ENCODE results near the gene RHOG. TPM values are rescaled to one million over a fixed set of nuclear protein-coding genes. Genes with fewer than 3 reads are reported as not detected.

Gene RHOG
- total RNA-seq, 2 donors from 2014 or later = 10.9 to 15.8 TPM

GRCh38 chr11:3837793-3838192, 3.0 kb downstream of the RHOG start:
- H3K36me3 ChIP-seq (replicated peaks in 1 of 2; ENCODE audit: insufficient read depth in 1 of 2, low read depth in 2 of 2) = no peaks in the 10 kb centered on the region
- H3K27me3 ChIP-seq = no peaks in the 10 kb centered on the region
- DNase-seq (peak in 2 of 4 donors; percentile 13 to 70), ATAC-seq (no peak)
- no peak overlapping the region for H3K4me3 ChIP-seq
- intact Hi-C loops (cut with DNase I) = no loop called here
- peak overlapping the region in 2 of 4 donors; percentile 12 to 96 for H3K27ac ChIP-seq
- H3K4me1 ChIP-seq = peaks cover 40% of the 10 kb centered on the region
- WGBS, 2 donors = 67 to 100% methylated on average over 1 of the region's 1 CpG
- no peaks in the 10 kb centered on the region for H3K9me3 ChIP-seq
- TF ChIP-seq, protein P1, sequence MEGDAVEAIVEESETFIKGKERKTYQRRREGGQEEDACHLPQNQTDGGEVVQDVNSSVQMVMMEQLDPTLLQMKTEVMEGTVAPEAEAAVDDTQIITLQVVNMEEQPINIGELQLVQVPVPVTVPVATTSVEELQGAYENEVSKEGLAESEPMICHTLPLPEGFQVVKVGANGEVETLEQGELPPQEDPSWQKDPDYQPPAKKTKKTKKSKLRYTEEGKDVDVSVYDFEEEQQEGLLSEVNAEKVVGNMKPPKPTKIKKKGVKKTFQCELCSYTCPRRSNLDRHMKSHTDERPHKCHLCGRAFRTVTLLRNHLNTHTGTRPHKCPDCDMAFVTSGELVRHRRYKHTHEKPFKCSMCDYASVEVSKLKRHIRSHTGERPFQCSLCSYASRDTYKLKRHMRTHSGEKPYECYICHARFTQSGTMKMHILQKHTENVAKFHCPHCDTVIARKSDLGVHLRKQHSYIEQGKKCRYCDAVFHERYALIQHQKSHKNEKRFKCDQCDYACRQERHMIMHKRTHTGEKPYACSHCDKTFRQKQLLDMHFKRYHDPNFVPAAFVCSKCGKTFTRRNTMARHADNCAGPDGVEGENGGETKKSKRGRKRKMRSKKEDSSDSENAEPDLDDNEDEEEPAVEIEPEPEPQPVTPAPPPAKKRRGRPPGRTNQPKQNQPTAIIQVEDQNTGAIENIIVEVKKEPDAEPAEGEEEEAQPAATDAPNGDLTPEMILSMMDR (IDR thresholded peaks at IDR 0.05) = no peak
- TF ChIP-seq POLR2A (IDR thresholded peaks at IDR 0.05) = peak in 1 of 3 donors; percentile 13

GRCh38 chr11:3836903-3837302, 3.9 kb downstream of the RHOG start:
- no peak for ATAC-seq
- H3K27ac ChIP-seq = peak overlapping the region in 1 of 4 donors; percentile 96
- H3K4me1 ChIP-seq = peaks cover 48% of the 10 kb centered on the region
- peak in 2 of 4 donors; percentile 14 to 49 for DNase-seq
- no peak for TF ChIP-seq POLR2A (IDR thresholded peaks at IDR 0.05)
- TF ChIP-seq, protein P1 (IDR thresholded peaks at IDR 0.05) = no peak
- no peaks in the 10 kb centered on the region for H3K36me3 ChIP-seq (replicated peaks in 1 of 2; ENCODE audit: insufficient read depth in 1 of 2, low read depth in 2 of 2)
- 81 to 84% methylated on average over 5 of the region's 5 CpGs for WGBS, 2 donors
- intact Hi-C loops (cut with DNase I) = no loop called here
- no peaks in the 10 kb centered on the region for H3K9me3 ChIP-seq
- no peaks in the 10 kb centered on the region for H3K27me3 ChIP-seq
- no peak overlapping the region for H3K4me3 ChIP-seq

- H3K4me3 ChIP-seq = no peak overlapping the region
- no peak for TF ChIP-seq POLR2A (IDR thresholded peaks at IDR 0.05)
- TF ChIP-seq, protein P1 (IDR thresholded peaks at IDR 0.05) = no peak
- H3K9me3 ChIP-seq = no peaks in the 10 kb centered on the region
- 70 to 85% methylated on average over 4 of the region's 4 CpGs for WGBS, 2 donors
- no peaks in the 10 kb centered on the region for H3K27me3 ChIP-seq
- intact Hi-C loops (cut with DNase I) = no loop called here
- no peaks in the 10 kb centered on the region for H3K36me3 ChIP-seq (replicated peaks in 1 of 2; ENCODE audit: insufficient read depth in 1 of 2, low read depth in 2 of 2)
- peaks cover 44% of the 10 kb centered on the region for H3K4me1 ChIP-seq
- no peak for DNase-seq
- H3K27ac ChIP-seq = peak overlapping the region in 1 of 4 donors; percentile 47
- no peak for ATAC-seq
These were observed 5.0 kb downstream of the RHOG start for GRCh38 chr11:3835751-3836150.

- ATAC-seq (no peak), DNase-seq (peak in 2 of 4 donors; percentile 19 to 62)
- no peaks in the 10 kb centered on the region for H3K36me3 ChIP-seq (replicated peaks in 1 of 2; ENCODE audit: insufficient read depth in 1 of 2, low read depth in 2 of 2)
- WGBS, 2 donors = 80 to 82% methylated on average over 7 of the region's 7 CpGs
- H3K9me3 ChIP-seq = no peaks in the 10 kb centered on the region
- peaks cover 41% of the 10 kb centered on the region for H3K4me1 ChIP-seq
- TF ChIP-seq, protein P1 (IDR thresholded peaks at IDR 0.05) = no peak
- no peak for TF ChIP-seq POLR2A (IDR thresholded peaks at IDR 0.05)
- peak overlapping the region in 1 of 4 donors; percentile 47 for H3K27ac ChIP-seq
- no peak overlapping the region for H3K4me3 ChIP-seq
- intact Hi-C loops (cut with DNase I) = no loop called here
- H3K27me3 ChIP-seq = no peaks in the 10 kb centered on the region
These were observed 5.9 kb downstream of the RHOG start for GRCh38 chr11:3834664-3835461.

DNA sequence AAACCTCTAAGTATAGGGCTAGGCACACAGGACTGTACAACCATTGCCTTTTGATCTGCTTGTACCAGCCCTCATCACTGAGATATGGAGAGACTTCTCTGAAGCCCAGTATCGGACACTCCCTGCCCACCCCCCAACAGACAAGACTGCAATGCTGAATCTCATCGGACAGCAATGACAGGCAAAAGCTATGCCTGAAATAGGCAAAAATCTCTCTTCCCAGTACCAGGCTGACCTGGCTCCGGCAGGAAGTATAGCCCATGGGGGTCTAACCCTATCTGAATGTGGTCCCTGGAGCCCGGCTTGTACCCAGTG, 6.5 kb downstream of the RHOG start:
- H3K4me1 ChIP-seq = peaks cover 35% of the 10 kb centered on the region
- intact Hi-C loops (cut with DNase I) = no loop called here

More for the DNA sequence above, 6.5 kb downstream of the RHOG start:
- Histone ChIP-seq H3K9me3 (no peaks in the 10 kb centered on the region), H3K36me3 (replicated peaks in 1 of 2; ENCODE audit: insufficient read depth in 1 of 2, low read depth in 2 of 2) (no peaks in the 10 kb centered on the region), H3K27me3 (no peaks in the 10 kb centered on the region), H3K27ac (no peak overlapping the region), H3K4me3 (no peak overlapping the region)
- 75 to 78% methylated on average over 4 of the region's 4 CpGs for WGBS, 2 donors
- DNase-seq = no peak
- TF ChIP-seq, protein P1 (IDR thresholded peaks at IDR 0.05) = no peak
- TF ChIP-seq POLR2A (IDR thresholded peaks at IDR 0.05) = no peak
- no peak for ATAC-seq
